NOMO-1 (cell line): ENCODE results near the gene RASAL2.
"Not testable (repeated sequence)": the region's sequence is repeated elsewhere in the genome, so short reads cannot be mapped to it uniquely, and the experiment has no call there.

Source experiments
- DNase-seq, 2 experiments: peaks; one replicate each; lab custom pipeline; 2025; ENCODE audit not compliant: unreplicated experiment in 2 of 2; lab: John Stamatoyannopoulos, UW

Gene RASAL2

DNA sequence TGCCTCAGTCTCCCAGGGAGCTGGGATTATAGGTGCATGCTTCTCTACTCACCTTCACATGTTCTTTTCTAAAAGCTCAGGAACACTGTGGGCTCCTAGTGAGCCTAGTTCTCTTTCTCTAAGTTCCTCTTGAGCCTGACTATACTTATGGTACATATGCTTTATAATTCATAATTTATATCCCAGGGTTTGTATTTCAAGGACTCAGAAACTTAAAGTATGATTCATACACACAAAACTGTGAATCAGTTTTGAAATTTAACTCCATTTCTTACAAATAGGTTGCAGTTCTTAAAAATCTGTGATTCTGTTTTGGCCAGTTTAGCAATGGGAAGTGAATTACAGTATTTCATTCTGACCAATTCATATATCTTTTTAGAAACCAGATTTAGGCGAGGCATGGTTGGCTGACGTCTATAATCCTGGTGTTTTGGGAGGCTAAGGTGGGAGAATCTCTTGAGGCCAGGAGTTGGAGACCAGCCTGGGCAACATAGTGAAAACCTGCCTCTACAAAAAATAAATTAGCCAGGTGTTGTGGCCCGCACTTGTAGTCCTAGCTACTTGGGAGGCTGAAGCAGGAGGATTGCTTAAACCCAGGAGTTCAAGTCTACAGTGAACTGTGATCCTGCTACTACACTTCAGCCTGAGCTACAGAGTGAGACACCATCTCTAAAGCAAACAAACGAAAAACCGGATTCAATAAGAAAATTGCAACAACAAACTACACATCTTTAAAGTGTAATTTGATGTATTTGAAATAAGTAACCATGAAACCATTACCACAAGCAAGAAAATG is 15.6 kb downstream of the RASAL2 start:
- no peak for DNase-seq

DNA sequence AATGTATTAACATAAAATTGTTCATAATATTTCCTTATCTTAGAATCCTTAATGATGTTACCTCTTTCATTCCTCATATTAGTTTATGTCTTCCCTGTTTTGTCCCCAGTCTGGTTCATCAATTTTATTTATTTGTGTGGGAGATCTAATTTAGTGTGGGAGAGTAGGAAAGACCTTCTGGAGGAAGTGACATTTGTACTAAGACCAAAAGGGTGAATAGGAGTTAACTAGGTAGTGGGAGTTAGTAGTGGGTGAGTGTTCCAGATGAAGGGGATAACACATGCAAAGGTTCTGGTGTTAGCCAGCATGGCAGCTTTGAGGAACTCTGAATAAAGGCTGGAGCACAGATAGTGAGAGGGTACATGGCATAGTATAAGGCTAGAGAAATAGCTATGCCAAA is 21.4 kb downstream of the RASAL2 start:
- no peak for DNase-seq

DNA sequence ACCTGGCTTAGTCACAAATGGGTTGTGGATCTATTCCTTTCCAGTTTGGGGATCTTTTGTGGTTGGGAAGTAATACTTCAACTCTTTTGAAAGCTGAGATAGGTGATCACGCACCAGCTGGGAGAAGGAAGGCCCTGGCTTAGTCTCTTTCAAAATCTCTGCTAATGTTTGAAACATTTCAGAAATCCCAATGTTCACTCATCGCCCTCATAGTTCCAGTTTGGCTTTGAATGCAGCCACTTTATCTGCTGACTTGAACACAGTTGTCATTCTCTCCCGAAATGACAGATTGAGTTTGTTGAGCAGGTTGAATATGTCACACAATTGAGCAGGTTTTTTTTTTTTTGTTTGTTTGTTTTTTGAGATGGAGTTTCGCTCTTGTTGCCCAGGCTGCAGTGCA is 24.6 kb downstream of the RASAL2 start:
- no peak for DNase-seq

DNA sequence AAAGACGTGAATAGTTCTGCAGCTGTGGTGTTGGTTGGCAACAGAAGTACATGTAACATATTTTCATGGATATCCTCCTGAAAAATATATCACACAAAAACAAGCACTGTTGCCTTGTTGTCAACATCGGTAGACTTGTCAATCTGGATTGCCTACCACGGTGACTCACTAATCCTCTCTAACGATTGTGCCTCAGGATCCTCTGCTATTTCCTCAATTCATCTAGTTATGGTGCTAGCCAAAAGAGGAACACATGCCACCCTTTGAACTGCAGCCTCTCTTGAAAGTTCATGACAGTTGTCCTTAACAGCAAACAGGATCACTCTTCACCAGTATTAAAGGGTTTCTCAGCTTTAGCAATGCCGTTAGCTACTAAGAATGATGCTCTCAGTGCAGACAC is 25.7 kb downstream of the RASAL2 start:
- DNase-seq: peak; percentile 89 to 97

DNA sequence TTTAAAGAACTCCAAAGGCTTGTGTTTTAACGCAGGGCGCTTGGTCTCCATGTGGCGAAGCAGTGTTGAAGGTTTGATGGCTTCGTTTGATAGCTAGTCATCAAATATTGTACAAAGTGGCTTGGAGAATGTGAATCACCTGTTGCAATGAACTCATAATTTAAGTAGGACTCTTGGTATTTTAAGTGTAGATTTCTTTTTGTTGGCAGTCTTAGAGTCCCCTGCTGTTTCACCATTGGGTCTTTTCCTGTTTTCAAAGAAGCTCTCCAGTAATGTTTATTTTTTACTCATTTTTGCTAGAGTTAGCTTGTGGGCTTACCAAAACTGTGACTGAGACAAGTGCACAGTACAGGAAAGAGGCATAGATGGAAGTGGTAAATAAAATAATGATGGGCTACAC is 26.2 kb downstream of the RASAL2 start:
- DNase-seq: no peak

DNA sequence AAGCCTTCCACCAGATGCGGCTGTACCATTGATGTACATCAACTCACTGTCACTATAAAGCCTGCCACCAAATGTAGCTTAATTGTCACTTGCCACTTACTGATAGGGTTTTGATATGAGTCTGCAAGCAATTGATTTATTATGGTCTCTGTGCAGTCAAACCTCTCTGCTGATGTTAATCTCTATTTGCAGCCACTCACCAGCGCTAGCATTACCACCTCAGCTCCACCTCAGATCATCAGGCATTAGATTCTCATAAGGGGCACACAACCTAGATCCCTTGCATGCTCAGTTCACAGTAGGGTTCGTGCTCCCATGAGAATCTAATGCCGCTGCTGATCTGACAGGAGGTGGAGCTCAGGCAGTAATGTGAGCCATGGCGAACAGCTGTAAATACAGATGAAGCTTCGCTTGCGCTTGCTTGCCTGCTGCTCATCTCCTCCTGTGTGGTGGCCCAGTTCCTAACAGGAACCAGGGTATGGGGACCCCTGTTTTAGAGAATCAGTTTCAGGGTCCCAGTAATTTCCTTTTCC is 26.7 kb downstream of the RASAL2 start:
- not testable (repeated sequence) for DNase-seq

DNA sequence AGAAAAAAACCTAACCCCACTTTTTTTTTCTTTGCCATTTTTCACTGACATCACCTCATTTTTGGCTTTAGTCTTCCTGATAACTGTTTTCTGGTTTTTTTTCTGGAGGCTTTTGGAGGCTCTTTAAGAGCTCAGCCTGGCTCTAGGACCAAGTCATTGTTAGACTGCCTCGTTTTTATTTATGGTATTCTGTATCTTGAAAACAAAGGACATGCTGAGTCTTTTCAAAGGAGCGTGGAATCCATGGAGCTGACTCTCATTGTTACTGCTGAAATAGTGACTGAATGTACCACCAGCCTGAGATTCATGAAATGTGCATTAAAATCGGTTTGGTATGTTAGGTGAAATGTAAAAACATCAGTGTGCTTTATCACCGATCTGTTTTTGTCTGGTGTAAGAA is 28.0 kb downstream of the RASAL2 start:
- DNase-seq: no peak

DNA sequence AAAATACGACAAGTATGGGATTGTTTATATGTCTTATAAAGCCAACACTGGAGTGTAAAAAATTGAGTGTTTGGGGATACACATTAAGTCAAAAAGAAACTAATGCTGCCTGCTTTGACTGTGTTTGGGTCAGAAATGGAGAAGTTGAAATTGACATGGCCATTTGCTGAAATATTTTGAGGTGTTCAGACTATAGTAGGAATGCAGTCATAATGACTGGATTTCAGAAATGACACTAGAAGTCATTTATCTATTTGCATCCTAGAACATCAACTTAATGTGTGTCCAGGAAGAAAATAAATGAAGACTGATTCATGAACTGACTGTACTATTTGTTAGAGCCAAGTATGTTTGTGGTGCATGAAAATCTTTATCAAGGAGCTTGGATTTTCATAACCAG is 28.4 kb downstream of the RASAL2 start:
- DNase-seq: peak in 1 of 2 experiments; percentile 48

DNA sequence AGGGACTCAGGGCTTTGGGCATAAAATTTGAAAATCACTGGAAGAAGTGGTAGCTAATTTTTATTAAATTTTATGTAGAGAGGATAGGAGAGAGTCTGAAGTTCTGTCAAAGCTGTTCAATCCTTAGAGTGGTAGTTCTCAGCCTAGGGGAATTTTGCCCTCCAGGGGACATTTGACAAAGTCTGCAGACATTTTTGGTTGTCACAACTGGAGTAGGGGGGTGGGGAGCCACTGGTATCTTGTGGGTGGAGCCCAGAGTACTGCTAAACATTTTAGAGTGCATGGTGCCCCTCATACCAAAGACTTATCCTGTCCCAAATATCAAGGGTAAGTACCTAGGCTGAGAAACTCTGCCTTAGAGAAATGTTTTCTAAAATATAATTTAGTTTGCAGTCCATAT is 30.2 kb downstream of the RASAL2 start:
- no peak for DNase-seq

DNA sequence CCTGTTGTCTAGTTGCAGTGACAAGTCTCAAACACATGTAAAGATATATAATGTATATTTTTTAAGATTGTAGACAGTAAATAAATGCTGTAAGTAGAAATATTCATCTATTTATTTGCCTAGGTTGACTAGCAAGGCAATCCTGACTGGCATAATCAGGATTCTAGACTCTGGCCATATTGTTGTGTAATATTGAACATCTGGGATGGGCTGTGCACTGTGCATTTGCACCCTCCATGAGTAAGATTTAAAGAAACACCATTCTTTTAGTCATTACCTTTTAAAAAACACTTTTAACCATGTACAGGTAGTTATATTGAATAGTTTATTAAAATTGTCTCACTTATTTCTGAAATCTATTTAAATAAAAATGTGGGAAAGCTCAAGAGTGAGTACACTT is 32.4 kb downstream of the RASAL2 start:
- no peak for DNase-seq

DNA sequence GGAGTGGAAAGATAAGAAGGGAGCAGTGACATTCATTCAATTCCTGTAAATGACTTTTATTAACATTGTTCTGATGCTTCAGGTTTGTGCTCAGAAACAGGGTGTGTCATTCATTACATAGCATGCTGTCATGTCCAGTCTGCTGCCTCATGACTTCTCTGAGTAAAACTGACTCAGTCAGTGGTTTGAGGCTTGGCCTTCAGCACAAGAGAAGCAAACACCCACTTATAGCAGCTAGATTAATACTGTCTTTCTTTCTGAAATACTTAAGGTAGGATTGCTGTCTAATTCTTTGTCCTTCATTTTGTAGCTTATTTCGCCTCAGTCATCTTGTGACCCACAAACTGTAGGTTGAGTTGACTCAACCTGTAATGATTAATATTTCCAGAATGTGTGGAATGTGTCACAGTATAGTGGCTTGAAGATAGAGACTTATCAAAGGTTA is 32.9 kb downstream of the RASAL2 start:
- DNase-seq: no peak

DNA sequence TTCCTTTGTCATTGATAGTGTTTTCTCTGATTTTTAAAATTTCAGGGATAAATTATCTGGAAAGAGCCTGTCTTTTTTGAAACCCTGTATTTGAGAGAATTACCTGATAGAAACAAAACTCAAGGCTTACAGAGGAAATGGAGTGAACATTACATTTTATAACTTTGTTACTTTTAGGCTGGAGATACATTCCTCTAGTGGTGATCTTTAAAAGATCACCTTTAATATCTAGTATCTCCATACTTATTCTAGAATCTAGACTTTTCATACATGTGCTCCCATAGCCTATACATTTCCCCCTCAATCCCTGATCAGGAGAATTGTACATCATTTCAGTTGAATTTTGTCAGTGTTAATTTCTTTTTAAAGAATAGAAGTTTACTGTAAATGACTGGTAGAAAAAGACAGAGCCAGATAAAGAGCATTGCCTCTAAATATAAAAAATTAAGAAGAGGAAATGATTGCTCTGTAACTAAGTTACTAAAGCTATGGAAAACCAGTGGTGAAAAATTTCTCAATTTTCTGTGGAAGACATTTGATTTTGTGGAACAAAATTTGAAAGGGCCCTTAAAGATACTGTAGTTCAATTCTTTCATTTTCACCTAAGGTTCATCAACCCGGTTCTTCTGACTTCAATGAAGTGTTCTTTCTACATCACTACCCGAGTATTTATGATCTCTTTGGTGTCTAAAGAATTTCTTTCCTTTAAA is 33.7 kb downstream of the RASAL2 start:
- no peak for DNase-seq

DNA sequence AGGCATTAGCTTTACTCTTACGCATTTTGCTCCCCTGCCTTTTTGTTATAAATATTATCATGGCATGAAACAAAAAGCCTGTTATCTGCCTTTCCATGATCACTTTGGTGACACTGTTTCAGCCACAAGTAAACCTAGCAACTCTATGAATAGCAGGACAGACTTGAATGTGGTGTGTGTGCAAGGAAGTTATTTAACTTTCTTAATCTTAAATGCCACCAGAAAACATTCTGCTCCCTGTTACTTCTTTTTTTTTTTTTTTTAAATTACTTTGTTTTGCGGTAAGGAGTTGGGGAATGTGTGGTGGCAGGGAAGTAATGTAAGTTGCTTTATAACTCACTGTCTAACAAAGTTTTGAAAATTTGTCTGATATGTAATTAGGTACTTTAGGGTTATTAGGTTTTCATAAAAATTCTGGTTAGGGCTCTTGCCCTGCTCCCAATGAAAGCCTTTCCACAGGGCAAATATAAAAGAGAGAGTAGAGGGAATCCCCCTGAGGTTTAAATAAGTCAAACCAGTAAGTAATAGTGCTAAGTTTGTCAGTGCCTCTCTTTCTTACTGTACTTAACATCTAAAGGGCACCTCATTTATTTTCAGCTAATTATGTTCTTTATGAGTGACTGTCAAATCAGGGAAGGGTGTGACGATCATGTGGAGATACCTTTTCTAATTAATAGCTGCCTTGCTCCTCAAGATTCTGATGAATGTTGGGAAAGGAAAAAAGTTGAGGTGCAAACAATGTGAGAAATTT is 39.5 kb downstream of the RASAL2 start:
- peak; percentile 40 to 45 for DNase-seq

DNA sequence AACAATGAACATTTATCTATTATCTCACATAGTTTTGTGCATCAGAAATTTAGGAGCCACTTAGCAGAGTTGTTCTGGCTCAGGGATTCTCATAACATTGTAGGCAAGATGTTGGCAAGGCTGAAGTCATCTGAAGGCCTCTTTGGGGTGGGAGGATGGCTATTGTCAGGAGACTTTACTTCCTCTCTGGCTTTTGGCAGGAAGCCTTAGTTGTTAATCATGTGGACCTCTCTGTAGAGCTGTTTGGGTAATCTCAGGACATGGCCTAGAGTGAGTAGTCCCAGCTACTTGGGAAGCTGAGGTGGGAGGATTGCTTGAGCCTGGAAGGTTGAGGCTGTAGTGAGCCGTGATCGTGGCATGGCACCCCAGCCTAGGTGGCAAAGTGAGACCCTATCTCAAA is 40.2 kb downstream of the RASAL2 start:
- DNase-seq: peak; percentile 85 to 91

DNA sequence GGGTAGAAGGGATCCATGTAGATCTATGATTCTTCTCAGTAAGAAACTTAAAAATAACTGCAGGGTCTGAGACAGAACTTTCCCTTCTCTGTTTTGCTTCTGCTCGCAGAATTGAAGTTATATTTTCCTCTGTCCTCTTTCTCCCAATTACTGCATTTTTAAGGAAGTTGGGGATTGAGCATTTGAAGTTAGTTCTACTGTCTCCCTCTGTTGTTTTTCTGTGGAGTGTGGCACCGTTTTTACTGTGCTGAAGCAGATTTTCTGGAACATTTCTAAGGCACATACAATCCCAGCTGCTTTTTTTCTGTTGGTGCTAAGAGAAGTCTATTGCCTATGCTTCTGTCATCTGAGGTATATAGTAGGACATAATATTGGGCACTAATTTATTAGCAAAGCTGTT is 43.3 kb downstream of the RASAL2 start:
- DNase-seq: peak in 1 of 2 experiments; percentile 5

DNA sequence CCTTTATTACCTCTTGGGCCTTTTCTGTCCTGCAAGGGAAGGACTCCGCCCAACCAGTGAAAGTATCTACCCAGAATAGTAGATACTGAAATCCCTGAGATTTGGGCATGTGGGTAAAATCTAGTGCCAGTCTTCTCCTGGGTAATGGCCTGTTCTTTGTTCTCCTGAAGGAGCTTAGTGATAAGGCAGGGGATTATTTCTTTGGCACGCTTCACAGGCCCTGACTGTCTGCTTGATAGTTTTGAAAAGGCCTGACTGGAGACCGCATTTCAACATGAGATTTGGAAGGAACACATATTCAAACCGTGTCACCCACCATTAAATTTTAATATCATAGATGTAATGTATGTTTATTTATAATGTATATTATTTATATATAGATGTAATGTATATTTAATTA is 48.9 kb downstream of the RASAL2 start:
- no peak for DNase-seq

DNA sequence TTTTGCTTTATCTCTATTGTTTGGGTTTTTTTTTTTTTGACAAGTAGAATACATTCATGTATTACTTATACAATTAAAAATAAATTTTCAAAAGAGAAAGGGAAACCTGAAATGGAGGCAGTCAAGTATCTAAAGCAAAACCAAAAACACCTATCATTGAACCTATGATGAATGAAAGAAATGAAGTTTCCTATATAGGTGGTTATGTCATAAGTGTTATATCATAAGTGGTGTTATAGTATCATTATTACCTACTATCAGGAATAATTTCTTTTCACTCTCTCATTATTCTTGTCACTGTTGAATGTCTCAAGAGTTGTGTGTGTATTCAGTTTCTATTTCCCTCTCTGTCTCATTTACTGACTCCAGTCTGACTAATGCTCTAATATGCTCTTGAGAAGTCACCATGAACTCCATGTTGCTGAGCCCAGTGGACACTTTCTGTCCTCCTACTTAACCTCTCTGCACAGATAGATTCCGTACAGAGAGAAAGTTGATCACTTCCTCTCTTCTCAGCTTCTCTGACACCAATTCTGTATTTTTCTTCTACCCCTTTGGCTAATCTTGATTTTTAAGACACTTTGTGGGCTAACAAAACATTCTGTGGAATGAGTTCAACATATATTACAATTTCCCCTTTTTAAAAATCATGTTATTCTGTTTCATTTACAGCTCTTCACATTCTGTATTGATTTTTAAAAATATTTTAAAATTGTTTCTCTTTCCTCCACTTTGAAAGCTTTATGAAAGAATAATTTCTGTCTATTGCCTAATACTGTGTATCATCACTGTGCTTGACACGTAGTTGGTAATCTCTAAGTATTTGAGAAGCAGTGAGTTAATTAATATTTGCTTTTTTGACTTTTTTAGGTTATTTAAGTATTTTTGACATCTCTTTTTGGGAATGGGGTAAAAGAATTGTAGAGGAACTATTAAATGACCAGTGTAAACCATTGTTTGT is 50.1 kb downstream of the RASAL2 start:
- DNase-seq: peak in 1 of 2 experiments; percentile 24

DNA sequence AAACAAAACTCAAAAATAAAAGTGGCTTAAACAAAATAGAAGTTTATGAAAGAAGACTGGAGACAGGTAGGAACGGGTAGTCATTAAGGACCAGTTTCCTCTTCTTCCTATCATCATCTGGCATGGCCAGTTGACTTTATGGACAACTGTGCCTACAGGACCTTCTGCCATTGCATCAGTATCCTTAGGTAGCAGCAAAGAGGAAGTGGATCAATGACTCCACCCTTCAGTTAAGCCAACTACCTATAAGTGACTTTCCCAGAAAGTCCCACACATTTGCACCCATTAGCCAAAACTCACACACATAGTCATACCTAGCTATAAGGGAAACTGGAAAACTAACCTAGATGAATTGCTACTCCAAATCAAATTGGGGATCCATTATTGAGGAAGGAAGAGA is 51.7 kb downstream of the RASAL2 start:
- DNase-seq: peak in 1 of 2 experiments; percentile 19

DNA sequence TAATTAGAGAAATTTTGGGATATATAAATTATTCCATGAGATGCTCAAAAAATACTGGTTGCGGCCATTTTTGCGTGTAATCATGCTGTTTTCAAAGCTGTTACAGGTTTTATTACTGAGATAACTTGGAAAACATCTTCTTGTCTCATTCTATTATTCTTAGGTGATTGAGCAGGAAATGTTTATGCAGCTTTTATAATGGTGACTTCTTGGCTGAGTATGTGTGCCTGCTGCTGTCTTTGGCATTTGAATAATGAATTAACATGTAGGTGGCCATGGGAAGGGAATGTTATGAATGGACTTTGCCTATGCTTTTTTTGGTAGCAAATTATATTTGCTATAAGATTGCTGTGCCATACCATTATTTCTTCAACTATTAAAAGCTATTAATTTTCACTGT is 52.5 kb downstream of the RASAL2 start:
- no peak for DNase-seq

DNA sequence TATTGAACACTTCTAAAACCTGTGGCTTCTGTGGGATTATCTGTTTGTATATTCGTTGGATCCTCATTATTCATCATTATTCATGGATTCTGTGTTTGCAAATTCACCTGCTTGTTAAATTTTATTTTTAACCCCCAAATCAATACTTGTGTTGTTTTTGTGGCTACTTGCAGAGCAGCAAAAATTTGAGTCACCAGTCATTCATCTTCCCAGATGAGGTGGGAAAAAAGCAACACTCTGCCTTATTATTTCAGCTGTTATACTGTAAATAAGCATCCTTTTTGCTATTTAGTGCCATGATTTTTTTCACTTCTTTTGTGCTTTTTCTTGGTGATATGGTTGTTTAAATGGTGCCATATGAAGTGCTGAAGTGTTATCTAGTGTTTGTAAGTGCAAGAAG is 56.7 kb downstream of the RASAL2 start:
- no peak for DNase-seq
